GM21723 (cell line): ENCODE results near the gene SPI1.

Source experiments
- ATAC-seq: cut with Tn5 transposase; IDR thresholded peaks from one replicate; pipeline ENCODE4 v1.9.1; 2021; ENCODE audit warnings: mild to moderate bottlenecking, moderate library complexity; ENCODE audit not compliant: unreplicated experiment

SPI1 gene

GRCh38 chr11:47407746-47408590 is 29.6 kb upstream of the SPI1 start, which contains the start of gene SLC39A13:
Gene SLC39A13 (plus strand): TSS chr11:47408590. CDS start chr11:47410095, 1,505 bp downstream.
- ATAC-seq: peak; percentile 79

GRCh38 chr11:47406896-47407745 is 28.8 kb upstream of the SPI1 start:
- no peak for ATAC-seq

- ATAC-seq: no peak
These were observed 25.2 kb upstream of the SPI1 start for GRCh38 chr11:47403571-47403970.

GRCh38 chr11:47403135-47403534 is 24.8 kb upstream of the SPI1 start:
- no peak for ATAC-seq

GRCh38 chr11:47400768-47401279 is 22.5 kb upstream of the SPI1 start:
- ATAC-seq: peak; percentile 66

GRCh38 chr11:47399860-47400767 is 21.8 kb upstream of the SPI1 start:
- ATAC-seq: peak; percentile 52

GRCh38 chr11:47398551-47398950 is 20.2 kb upstream of the SPI1 start:
- ATAC-seq: no peak

- ATAC-seq: no peak
These were observed 19.7 kb upstream of the SPI1 start for GRCh38 chr11:47398011-47398410.

GRCh38 chr11:47396049-47396320 is 17.6 kb upstream of the SPI1 start:
- no peak for ATAC-seq

GRCh38 chr11:47395223-47396048 is 17.1 kb upstream of the SPI1 start:
- no peak for ATAC-seq

GRCh38 chr11:47394322-47395222 is 16.2 kb upstream of the SPI1 start:
- ATAC-seq: peak; percentile 49

GRCh38 chr11:47394050-47394321 is 15.6 kb upstream of the SPI1 start:
- no peak for ATAC-seq

GRCh38 chr11:47393163-47394049 is 15.1 kb upstream of the SPI1 start:
- ATAC-seq: no peak

GRCh38 chr11:47392546-47393162 is 14.3 kb upstream of the SPI1 start:
- no peak for ATAC-seq

- ATAC-seq: no peak
These were observed 13.5 kb upstream of the SPI1 start for GRCh38 chr11:47391711-47392432.

GRCh38 chr11:47391077-47391583 is 12.8 kb upstream of the SPI1 start:
- no peak for ATAC-seq

GRCh38 chr11:47390422-47390760 is 12.0 kb upstream of the SPI1 start:
- ATAC-seq: no peak
